Measurements from ENCODE around the gene LPAR3.

Gene LPAR3

GRCh38 chr1:84859866-84860265 is 33.1 kb downstream of the LPAR3 start:
- no peak for DNase-seq
- no peaks in the 10 kb centered on the region for H3K79me2 ChIP-seq (ENCODE audit: control insufficient read depth, insufficient read depth, low read length)
- no peak overlapping the region for H3K56ac ChIP-seq (ENCODE audit: low read length)
- no peak overlapping the region for H3K4ac ChIP-seq (ENCODE audit: low read depth, low read length)
- H3K36me3 ChIP-seq (ENCODE audit: control insufficient read depth, insufficient read depth, low read length) = no peaks in the 10 kb centered on the region
- H4K8ac ChIP-seq (ENCODE audit: low read depth, low read length) = no peak overlapping the region
- H3K79me1 ChIP-seq (ENCODE audit: low read length) = no peaks in the 10 kb centered on the region
- H3K4me3 ChIP-seq (ENCODE audit: low read length) = no peak overlapping the region
- H3K27me3 ChIP-seq (ENCODE audit: insufficient read depth, low read length, poor library complexity) = no peaks in the 10 kb centered on the region
- H2BK15ac ChIP-seq (replicated peaks; ENCODE audit: low read depth) = no peak overlapping the region
- no peak overlapping the region for H2BK5ac ChIP-seq (ENCODE audit: low read length)
- no peak overlapping the region for H3K18ac ChIP-seq (ENCODE audit: low read length)
- H3K4me1 ChIP-seq (ENCODE audit: control insufficient read depth, low read depth, low read length) = no peaks in the 10 kb centered on the region
- no peak overlapping the region for H3K4me2 ChIP-seq (ENCODE audit: low read length)
- no peak overlapping the region for H3K9ac ChIP-seq (ENCODE audit: low read length)
- no peak overlapping the region for H3K27ac ChIP-seq (ENCODE audit: low read depth, low read length)
- no peak overlapping the region for H4K5ac ChIP-seq (ENCODE audit: low read length)
- no peak overlapping the region for H2BK120ac ChIP-seq (ENCODE audit: low read depth, low read length)
- no CpG with 5 or more reads among the region's 4 CpGs for WGBS (ENCODE audit: extremely low coverage, insufficient coverage, low lambda C conversion rate)
- H3K23ac ChIP-seq (ENCODE audit: low read length) = no peak overlapping the region
- no peak overlapping the region for H2AK5ac ChIP-seq (ENCODE audit: low read length)

GRCh38 chr1:84857906-84858305 is 35.1 kb downstream of the LPAR3 start:
- H3K9ac ChIP-seq (ENCODE audit: low read length) = no peak overlapping the region
- no peak overlapping the region for H2AK5ac ChIP-seq (ENCODE audit: low read length)
- H4K5ac ChIP-seq (ENCODE audit: low read length) = no peak overlapping the region
- H2BK120ac ChIP-seq (ENCODE audit: low read depth, low read length) = no peak overlapping the region
- H3K23ac ChIP-seq (ENCODE audit: low read length) = no peak overlapping the region
- H3K27me3 ChIP-seq (ENCODE audit: insufficient read depth, low read length, poor library complexity) = no peaks in the 10 kb centered on the region
- no peak for DNase-seq
- H3K79me2 ChIP-seq (ENCODE audit: control insufficient read depth, insufficient read depth, low read length) = no peaks in the 10 kb centered on the region
- no peak overlapping the region for H2BK15ac ChIP-seq (replicated peaks; ENCODE audit: low read depth)
- no peak overlapping the region for H3K18ac ChIP-seq (ENCODE audit: low read length)
- no peak overlapping the region for H3K27ac ChIP-seq (ENCODE audit: low read depth, low read length)
- H3K4me3 ChIP-seq (ENCODE audit: low read length) = no peak overlapping the region
- no peak overlapping the region for H3K4me2 ChIP-seq (ENCODE audit: low read length)
- no peak overlapping the region for H4K8ac ChIP-seq (ENCODE audit: low read depth, low read length)
- WGBS (ENCODE audit: extremely low coverage, insufficient coverage, low lambda C conversion rate) = no CpG with 5 or more reads among the region's 8 CpGs
- H3K56ac ChIP-seq (ENCODE audit: low read length) = no peak overlapping the region
- no peaks in the 10 kb centered on the region for H3K79me1 ChIP-seq (ENCODE audit: low read length)
- no peak overlapping the region for H3K4ac ChIP-seq (ENCODE audit: low read depth, low read length)
- no peak overlapping the region for H2BK5ac ChIP-seq (ENCODE audit: low read length)
- no peaks in the 10 kb centered on the region for H3K4me1 ChIP-seq (ENCODE audit: control insufficient read depth, low read depth, low read length)
- no peaks in the 10 kb centered on the region for H3K36me3 ChIP-seq (ENCODE audit: control insufficient read depth, insufficient read depth, low read length)

DNA sequence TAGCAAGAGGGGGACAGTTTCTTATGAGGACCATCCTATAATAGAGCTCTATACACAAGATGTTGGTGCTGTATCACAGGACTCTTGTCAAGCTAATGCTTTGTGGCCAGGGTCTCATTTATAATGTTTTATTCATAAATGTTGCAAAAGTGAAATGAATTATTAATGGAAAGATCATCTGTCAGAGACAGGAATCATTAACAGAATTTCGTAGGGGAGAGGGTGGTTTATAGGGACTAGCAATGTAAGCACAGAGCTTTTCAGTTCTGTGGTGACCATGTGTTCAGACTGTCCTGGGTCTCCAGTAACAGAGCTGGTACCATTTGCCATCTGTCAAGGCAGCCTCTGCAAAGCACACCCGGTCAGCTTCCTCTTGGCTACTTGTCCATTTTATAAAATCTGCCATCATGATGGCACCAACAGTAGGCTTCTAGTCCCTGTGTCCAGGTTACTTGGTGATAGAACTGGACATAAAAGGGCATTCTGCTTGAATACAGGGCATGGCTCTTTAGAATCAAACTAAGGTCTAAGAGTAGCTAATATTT is 36.2 kb downstream of the LPAR3 start:
- H3K56ac ChIP-seq (ENCODE audit: low read length) = no peak overlapping the region
- no peak overlapping the region for H2BK15ac ChIP-seq (replicated peaks; ENCODE audit: low read depth)
- no peaks in the 10 kb centered on the region for H3K4me1 ChIP-seq (ENCODE audit: control insufficient read depth, low read depth, low read length)
- no peak overlapping the region for H3K18ac ChIP-seq (ENCODE audit: low read length)
- DNase-seq = no peak
- no CpG with 5 or more reads among the region's 2 CpGs for WGBS (ENCODE audit: extremely low coverage, insufficient coverage, low lambda C conversion rate)
- no peak overlapping the region for H3K4ac ChIP-seq (ENCODE audit: low read depth, low read length)
- no peaks in the 10 kb centered on the region for H3K36me3 ChIP-seq (ENCODE audit: control insufficient read depth, insufficient read depth, low read length)
- H3K27ac ChIP-seq (ENCODE audit: low read depth, low read length) = no peak overlapping the region
- no peak overlapping the region for H4K8ac ChIP-seq (ENCODE audit: low read depth, low read length)
- no peak overlapping the region for H2AK5ac ChIP-seq (ENCODE audit: low read length)
- H3K79me1 ChIP-seq (ENCODE audit: low read length) = no peaks in the 10 kb centered on the region
- no peak overlapping the region for H3K23ac ChIP-seq (ENCODE audit: low read length)
- H2BK5ac ChIP-seq (ENCODE audit: low read length) = no peak overlapping the region
- no peaks in the 10 kb centered on the region for H3K79me2 ChIP-seq (ENCODE audit: control insufficient read depth, insufficient read depth, low read length)
- no peak overlapping the region for H2BK120ac ChIP-seq (ENCODE audit: low read depth, low read length)
- H3K4me2 ChIP-seq (ENCODE audit: low read length) = no peak overlapping the region
- H3K9ac ChIP-seq (ENCODE audit: low read length) = no peak overlapping the region
- H3K27me3 ChIP-seq (ENCODE audit: insufficient read depth, low read length, poor library complexity) = no peaks in the 10 kb centered on the region
- H3K4me3 ChIP-seq (ENCODE audit: low read length) = no peak overlapping the region
- H4K5ac ChIP-seq (ENCODE audit: low read length) = no peak overlapping the region

- H3K79me1 ChIP-seq (ENCODE audit: low read length) = no peaks in the 10 kb centered on the region
- no peak overlapping the region for H2AK5ac ChIP-seq (ENCODE audit: low read length)
- no peak overlapping the region for H4K8ac ChIP-seq (ENCODE audit: low read depth, low read length)
- no peak overlapping the region for H3K4me2 ChIP-seq (ENCODE audit: low read length)
- no peak overlapping the region for H3K23ac ChIP-seq (ENCODE audit: low read length)
- no peak overlapping the region for H3K9ac ChIP-seq (ENCODE audit: low read length)
- no peaks in the 10 kb centered on the region for H3K27me3 ChIP-seq (ENCODE audit: insufficient read depth, low read length, poor library complexity)
- H3K4me3 ChIP-seq (ENCODE audit: low read length) = no peak overlapping the region
- H2BK5ac ChIP-seq (ENCODE audit: low read length) = no peak overlapping the region
- no peak overlapping the region for H3K56ac ChIP-seq (ENCODE audit: low read length)
- no peaks in the 10 kb centered on the region for H3K36me3 ChIP-seq (ENCODE audit: control insufficient read depth, insufficient read depth, low read length)
- H3K4me1 ChIP-seq (ENCODE audit: control insufficient read depth, low read depth, low read length) = no peaks in the 10 kb centered on the region
- H2BK15ac ChIP-seq (replicated peaks; ENCODE audit: low read depth) = no peak overlapping the region
- no peak overlapping the region for H3K18ac ChIP-seq (ENCODE audit: low read length)
- no peak for DNase-seq
- no peak overlapping the region for H2BK120ac ChIP-seq (ENCODE audit: low read depth, low read length)
- no peak overlapping the region for H3K27ac ChIP-seq (ENCODE audit: low read depth, low read length)
- no peak overlapping the region for H4K5ac ChIP-seq (ENCODE audit: low read length)
- no peak overlapping the region for H3K4ac ChIP-seq (ENCODE audit: low read depth, low read length)
- WGBS (ENCODE audit: extremely low coverage, insufficient coverage, low lambda C conversion rate) = no CpG with 5 or more reads among the region's 10 CpGs
- no peaks in the 10 kb centered on the region for H3K79me2 ChIP-seq (ENCODE audit: control insufficient read depth, insufficient read depth, low read length)
These were observed 37.0 kb downstream of the LPAR3 start for GRCh38 chr1:84855691-84856630.

GRCh38 chr1:84855168-84855567 is 37.8 kb downstream of the LPAR3 start:
- Histone ChIP-seq H4K8ac (ENCODE audit: low read depth, low read length) (no peak overlapping the region), H2BK120ac (ENCODE audit: low read depth, low read length) (no peak overlapping the region), H2BK15ac (replicated peaks; ENCODE audit: low read depth) (no peak overlapping the region), H3K4me2 (ENCODE audit: low read length) (no peak overlapping the region), H3K23ac (ENCODE audit: low read length) (no peak overlapping the region), H3K4me1 (ENCODE audit: control insufficient read depth, low read depth, low read length) (no peaks in the 10 kb centered on the region), H3K36me3 (ENCODE audit: control insufficient read depth, insufficient read depth, low read length) (no peaks in the 10 kb centered on the region), H3K18ac (ENCODE audit: low read length) (no peak overlapping the region), H2AK5ac (ENCODE audit: low read length) (no peak overlapping the region), H3K27ac (ENCODE audit: low read depth, low read length) (no peak overlapping the region), H4K5ac (ENCODE audit: low read length) (no peak overlapping the region), H3K4me3 (ENCODE audit: low read length) (no peak overlapping the region), H3K79me2 (ENCODE audit: control insufficient read depth, insufficient read depth, low read length) (no peaks in the 10 kb centered on the region), H3K79me1 (ENCODE audit: low read length) (no peaks in the 10 kb centered on the region), H3K9ac (ENCODE audit: low read length) (no peak overlapping the region), H3K56ac (ENCODE audit: low read length) (no peak overlapping the region), H2BK5ac (ENCODE audit: low read length) (no peak overlapping the region), H3K27me3 (ENCODE audit: insufficient read depth, low read length, poor library complexity) (no peaks in the 10 kb centered on the region), H3K4ac (ENCODE audit: low read depth, low read length) (no peak overlapping the region)
- no peak for DNase-seq
- WGBS (ENCODE audit: extremely low coverage, insufficient coverage, low lambda C conversion rate) = no CpG with 5 or more reads among the region's 3 CpGs
